Gastrocnemius medialis (tissue), 4 donors: Measurements from ENCODE around the gene ACSL6.

Source experiments
- POLR2A ChIP-seq, 2 donors: fragments of 450-650 bp; IDR thresholded peaks; one replicate each; pipeline ENCODE4 v1.6.1; 2017; ENCODE audit warnings: antibody characterized with exemption in 2 of 2, mild to moderate bottlenecking in 2 of 2, moderate library complexity in 2 of 2
- TF ChIP-seq, protein P1 (sequence below), 5 experiments: fragments of 450-650 bp in 3 of 5; fragments of 200-600 bp in 2 of 5; sonication (generic) in 2 of 5; IDR thresholded peaks in 4 of 5; conservative IDR thresholded peaks in 1 of 5; 1 replicate in 4 of 5; 2 replicates in 1 of 5; pipeline ENCODE4 v1.5.1; 2016 to 2019; ENCODE audit warnings: antibody characterized with exemption in 5 of 5, mild to moderate bottlenecking in 3 of 5, moderate library complexity in 3 of 5

DNA sequence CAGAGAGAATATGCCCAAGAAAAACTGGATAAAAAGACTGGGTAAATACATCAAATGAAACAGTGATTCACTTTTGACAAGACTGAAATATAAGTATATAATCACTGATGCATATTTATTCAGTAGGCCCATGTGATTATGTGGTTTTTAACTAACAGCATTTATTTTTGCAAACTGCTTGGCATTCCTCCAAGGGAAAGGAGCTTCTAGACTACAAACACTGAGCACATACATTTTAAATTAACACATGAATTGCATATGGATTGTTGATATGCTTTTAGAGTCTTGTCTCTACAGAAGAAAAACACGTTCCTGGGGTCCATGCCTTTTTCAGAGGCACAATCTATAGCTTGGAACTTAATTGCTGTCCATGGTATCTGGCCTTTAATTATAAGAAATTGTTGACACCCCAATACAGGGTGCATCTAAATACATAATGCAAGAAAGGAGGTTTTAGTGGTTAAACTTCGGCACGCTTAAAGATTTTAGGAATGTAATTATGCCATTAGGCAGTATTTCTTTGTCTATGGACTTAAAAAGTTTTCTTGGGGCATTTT, 59.1 kb downstream of the ACSL6 start:
- no peak for TF ChIP-seq POLR2A (IDR thresholded peaks at IDR 0.05)
- TF ChIP-seq, protein P1, sequence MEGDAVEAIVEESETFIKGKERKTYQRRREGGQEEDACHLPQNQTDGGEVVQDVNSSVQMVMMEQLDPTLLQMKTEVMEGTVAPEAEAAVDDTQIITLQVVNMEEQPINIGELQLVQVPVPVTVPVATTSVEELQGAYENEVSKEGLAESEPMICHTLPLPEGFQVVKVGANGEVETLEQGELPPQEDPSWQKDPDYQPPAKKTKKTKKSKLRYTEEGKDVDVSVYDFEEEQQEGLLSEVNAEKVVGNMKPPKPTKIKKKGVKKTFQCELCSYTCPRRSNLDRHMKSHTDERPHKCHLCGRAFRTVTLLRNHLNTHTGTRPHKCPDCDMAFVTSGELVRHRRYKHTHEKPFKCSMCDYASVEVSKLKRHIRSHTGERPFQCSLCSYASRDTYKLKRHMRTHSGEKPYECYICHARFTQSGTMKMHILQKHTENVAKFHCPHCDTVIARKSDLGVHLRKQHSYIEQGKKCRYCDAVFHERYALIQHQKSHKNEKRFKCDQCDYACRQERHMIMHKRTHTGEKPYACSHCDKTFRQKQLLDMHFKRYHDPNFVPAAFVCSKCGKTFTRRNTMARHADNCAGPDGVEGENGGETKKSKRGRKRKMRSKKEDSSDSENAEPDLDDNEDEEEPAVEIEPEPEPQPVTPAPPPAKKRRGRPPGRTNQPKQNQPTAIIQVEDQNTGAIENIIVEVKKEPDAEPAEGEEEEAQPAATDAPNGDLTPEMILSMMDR (IDR thresholded peaks at IDR 0.05 in 4 of 5, conservative IDR thresholded peaks at IDR 0.05 in 1 of 5): no peak
